Effector memory CD4-positive, alpha-beta T cell (primary cell): ENCODE measurements around the gene MGRN1.

Experiments used
- DNase-seq, 3 donors: peaks; one replicate each; pipeline ENCODE4 v3.0.0-alpha.2; 2020
- H3K27ac ChIP-seq: 2 replicates; pipeline ENCODE4 v1.7.0; 2013; ENCODE audit warnings: mild to moderate bottlenecking, low read length, moderate library complexity; ENCODE audit not compliant: insufficient read depth, poor library complexity, severe bottlenecking
- H3K27me3 ChIP-seq: replicated peaks from 2 replicates; pipeline ENCODE4 v1.7.0; 2013; ENCODE audit warnings: mild to moderate bottlenecking, low read length; ENCODE audit not compliant: insufficient read depth, control insufficient read depth, poor library complexity, severe bottlenecking
- H3K36me3 ChIP-seq: 2 replicates; pipeline ENCODE4 v1.7.0; 2013; ENCODE audit warnings: mild to moderate bottlenecking, low read length, moderate library complexity; ENCODE audit not compliant: control insufficient read depth, insufficient read depth
- H3K4me1 ChIP-seq: 2 replicates; pipeline ENCODE4 v1.7.0; 2013; ENCODE audit warnings: low read length, mild to moderate bottlenecking; ENCODE audit not compliant: control insufficient read depth, insufficient read depth, poor library complexity, severe bottlenecking
- H3K4me3 ChIP-seq: 2 replicates; pipeline ENCODE4 v1.7.0; 2013; ENCODE audit warnings: low read length, low read depth, mild to moderate bottlenecking; ENCODE audit not compliant: insufficient read depth, poor library complexity, severe bottlenecking
- H3K9me3 ChIP-seq: 2 replicates; pipeline ENCODE4 v1.7.0; 2013; ENCODE audit warnings: mild to moderate bottlenecking, low read length, moderate library complexity; ENCODE audit not compliant: control insufficient read depth
- total RNA-seq, 3 donors: gene quantifications; one replicate each; lab custom pipeline; 2026; lab: John Stamatoyannopoulos, UW

Gene MGRN1
- total RNA-seq, result 43.9 to 54.6 (median 46.1) reads per million in 3 donors

DNA sequence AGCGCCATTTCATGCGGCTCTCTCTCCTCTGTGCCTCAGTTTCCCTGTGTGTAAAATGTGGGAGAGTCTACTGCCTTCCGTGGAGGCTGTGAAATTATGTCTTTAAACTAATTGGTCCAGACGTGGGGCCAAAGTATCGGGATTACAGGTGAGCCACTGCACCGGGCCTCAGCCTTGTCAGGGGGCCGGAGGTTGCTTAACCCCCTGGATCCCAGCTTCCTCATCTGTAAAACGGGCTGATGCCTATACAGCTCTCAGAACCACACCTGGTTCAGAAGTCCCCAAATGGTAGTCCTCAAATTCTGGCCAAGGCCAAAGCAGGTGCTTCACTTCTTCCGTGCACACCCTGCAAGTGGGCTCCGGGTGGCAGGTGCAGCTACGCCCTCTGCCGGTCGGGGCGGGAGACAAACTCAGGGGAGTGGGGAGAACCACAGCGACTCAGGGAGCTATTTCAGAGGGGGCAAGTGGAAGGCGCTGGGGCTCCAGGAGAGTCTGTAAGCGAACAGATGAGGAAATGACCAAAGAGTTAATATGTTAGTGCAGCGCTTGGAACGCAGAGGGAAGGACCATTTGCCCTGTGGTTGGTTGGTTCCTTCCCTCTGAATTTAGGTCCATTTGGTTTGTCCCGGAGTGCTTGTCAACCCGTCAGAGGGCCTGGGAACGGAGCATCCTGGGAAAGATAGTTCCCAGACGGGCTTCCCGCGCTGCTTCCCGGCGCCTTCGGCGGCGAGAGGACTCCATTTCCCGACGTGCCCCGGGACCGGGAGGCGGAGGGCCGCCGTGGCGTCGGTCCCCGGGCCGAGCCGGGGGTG is at the start of gene MGRN1:
TSS of gene MGRN1 (plus strand) at position 812 of the 812 bp plus-strand sequence. CDS start 135 bp downstream, outside the sequence.
- peak within 1 kb of the TSS; percentile 88 for H3K27ac ChIP-seq
- peak within 1 kb of the TSS; percentile 90 for H3K4me3 ChIP-seq
- peaks cover 14% of the 10 kb centered on the region for H3K4me1 ChIP-seq
- H3K27me3 ChIP-seq, result no peaks in the 10 kb centered on the region
- H3K36me3 ChIP-seq, result no peaks in the 10 kb centered on the region
- H3K9me3 ChIP-seq, result no peaks in the 10 kb centered on the region
- peak; percentile 79 to 90 (median 87) for DNase-seq

DNA sequence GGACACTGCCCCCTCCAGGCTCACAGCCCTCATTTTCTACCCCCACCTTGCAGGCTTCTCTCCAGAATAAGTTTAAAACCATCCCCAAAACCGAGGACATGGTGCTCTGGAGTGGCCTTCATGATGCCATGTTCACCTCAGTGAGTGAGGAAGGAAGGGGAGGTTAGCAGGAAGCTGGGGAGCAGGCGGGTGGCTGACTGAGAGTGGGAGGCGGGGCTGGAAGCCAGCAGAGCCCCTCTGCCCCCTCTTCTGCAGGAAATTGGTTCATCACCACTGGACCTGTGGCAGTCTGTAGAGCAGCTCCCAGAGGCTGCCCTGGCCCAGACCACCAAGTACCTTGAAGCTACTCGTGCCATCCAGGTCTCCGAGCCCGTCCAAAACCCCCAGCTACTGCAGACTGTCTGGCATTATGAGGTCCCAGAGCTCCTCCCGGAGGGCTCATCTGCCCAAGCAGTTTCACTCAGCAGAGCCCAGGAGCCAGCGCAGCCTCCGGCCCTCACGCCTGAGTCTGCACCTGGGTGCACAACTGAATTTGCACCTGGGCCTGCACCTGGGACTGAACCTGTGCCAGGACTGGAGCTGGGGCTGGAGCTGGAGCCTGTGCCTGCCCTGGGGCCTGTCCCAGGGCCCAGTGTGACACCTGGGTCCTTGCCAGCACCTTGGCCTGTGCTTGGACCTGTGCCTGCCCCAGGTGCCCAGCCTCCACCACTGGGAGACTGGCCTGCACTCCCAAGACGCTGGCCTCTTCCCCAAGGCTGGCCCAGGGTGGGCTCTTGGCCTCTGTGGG is 49.5 kb upstream of the MGRN1 start:
- DNase-seq, result no peak
- Histone ChIP-seq H3K27ac (no peak overlapping the region), H3K9me3 (no peaks in the 10 kb centered on the region), H3K36me3 (no peaks in the 10 kb centered on the region), H3K27me3 (no peaks in the 10 kb centered on the region), H3K4me3 (no peak overlapping the region), H3K4me1 (peaks cover 3% of the 10 kb centered on the region)

DNA sequence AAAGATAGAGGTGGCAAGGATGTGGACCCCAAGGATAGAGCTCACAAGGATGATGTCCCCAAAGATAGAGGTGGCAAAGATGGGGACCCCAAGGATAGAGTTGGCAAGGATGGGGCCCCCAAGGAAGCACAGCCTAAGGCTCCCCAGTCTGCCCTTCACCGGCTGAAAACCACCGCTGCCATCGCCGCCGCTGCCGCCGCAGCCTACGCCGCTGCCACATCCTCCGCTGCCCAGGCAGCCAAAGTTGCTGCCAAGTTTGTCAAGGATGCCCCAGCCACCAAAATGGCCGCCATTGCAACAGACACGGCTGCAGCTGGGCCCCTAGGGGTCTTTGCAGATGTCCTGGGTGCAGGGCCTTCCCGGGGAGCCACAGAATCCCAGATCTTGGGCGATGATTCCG is 48.6 kb upstream of the MGRN1 start:
- H3K27ac ChIP-seq, result no peak overlapping the region
- H3K27me3 ChIP-seq, result no peaks in the 10 kb centered on the region
- H3K9me3 ChIP-seq, result no peaks in the 10 kb centered on the region
- no peak for DNase-seq
- H3K4me1 ChIP-seq, result peaks cover 3% of the 10 kb centered on the region
- no peak overlapping the region for H3K4me3 ChIP-seq
- H3K36me3 ChIP-seq, result no peaks in the 10 kb centered on the region

DNA sequence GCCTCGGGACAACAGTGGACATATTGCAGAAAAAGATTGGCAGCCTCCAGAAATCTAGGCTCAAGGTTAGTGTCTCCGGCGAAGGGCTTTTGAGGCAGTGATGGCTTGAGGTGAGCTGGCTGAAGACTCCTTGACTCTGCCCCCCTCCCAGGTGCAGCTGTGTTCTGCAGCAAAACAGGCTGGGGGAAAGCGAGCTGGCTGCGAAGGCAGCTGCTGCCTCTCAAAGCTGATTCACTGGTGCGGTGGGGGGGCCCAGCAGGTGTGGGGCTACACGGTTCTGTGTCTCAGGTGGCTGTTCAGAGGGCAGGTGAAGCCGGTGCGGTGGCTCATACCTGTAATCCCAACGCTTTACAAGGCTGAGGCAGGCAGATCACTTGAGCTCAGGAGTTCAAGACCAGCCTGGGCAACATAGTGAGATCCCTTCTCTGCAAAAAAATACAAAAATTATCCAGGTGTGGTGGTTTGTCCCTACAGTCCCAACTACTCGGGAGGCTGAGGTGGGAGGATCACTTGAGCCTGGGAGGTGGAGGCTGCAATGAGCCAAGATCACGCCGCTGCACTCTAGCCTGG is 45.6 kb upstream of the MGRN1 start:
- no peaks in the 10 kb centered on the region for H3K36me3 ChIP-seq
- no peak for DNase-seq
- H3K4me3 ChIP-seq, result no peak overlapping the region
- H3K27ac ChIP-seq, result no peak overlapping the region
- no peaks in the 10 kb centered on the region for H3K9me3 ChIP-seq
- H3K27me3 ChIP-seq, result no peaks in the 10 kb centered on the region
- H3K4me1 ChIP-seq, result peaks cover 3% of the 10 kb centered on the region

DNA sequence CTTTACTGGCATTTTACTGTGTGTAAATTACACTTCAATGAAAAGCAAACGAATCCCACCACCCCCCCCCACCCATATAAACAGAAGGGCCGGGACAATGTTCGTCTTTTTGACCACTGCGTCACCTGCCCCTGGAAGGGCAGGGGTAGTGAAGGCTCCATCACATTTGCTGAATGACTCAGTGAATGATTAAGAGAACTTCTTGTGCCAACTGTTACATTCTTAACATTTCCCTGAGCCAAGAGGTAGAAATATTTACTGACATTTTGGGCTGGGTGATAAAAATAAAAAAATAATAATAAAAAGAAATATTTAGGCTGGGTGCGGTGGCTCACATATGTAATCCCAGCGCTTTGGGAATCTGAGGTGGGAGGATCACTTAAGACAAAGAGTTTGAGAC is 44.4 kb upstream of the MGRN1 start:
- Histone ChIP-seq H3K9me3 (no peaks in the 10 kb centered on the region), H3K36me3 (no peaks in the 10 kb centered on the region), H3K4me3 (no peak overlapping the region), H3K27ac (no peak overlapping the region), H3K27me3 (no peaks in the 10 kb centered on the region), H3K4me1 (no peaks in the 10 kb centered on the region)
- DNase-seq, result no peak

DNA sequence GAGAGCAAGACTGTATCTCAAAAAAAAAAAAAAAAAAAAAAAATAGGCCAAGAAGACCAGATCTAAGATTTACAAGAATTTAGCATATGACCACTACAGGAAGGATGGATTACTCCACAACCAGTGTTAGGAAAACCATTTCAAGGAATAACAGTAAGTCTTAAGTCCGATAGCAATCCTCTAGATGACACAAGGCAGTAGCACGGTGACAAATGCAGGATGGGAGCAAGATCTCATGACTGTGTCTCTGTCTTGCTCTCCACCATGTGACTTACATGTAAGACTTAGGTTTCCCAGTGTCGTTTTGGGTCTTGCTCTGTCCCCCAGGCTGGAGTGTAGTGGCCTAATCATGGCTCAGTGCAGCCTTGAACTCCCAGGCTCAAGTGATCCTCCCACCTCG is 40.7 kb upstream of the MGRN1 start:
- Histone ChIP-seq H3K4me3 (no peak overlapping the region), H3K27me3 (no peaks in the 10 kb centered on the region), H3K36me3 (no peaks in the 10 kb centered on the region), H3K27ac (no peak overlapping the region), H3K4me1 (no peaks in the 10 kb centered on the region), H3K9me3 (no peaks in the 10 kb centered on the region)
- no peak for DNase-seq

DNA sequence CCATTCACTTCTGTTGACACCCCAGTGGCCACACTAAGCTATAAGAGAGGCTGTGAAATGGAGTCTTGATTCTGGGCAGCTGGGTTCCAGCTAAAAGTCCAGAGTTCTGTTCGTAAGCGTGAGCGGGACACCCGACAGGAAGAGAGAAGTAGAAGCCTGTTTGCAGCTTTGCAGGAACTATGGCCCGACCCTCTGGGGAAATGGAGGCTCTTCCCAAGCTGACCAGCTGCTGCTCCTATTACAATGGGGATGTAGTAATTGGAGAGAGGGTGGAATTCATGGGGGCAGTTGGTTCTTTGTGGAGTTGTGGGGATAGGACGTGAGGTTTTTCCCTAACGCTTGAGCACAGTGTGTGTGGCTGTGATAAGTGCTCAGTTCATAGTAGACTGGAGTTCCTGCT is 38.3 kb upstream of the MGRN1 start:
- no peak overlapping the region for H3K4me3 ChIP-seq
- DNase-seq, result no peak
- H3K9me3 ChIP-seq, result no peaks in the 10 kb centered on the region
- H3K27me3 ChIP-seq, result no peaks in the 10 kb centered on the region
- H3K27ac ChIP-seq, result no peak overlapping the region
- no peaks in the 10 kb centered on the region for H3K4me1 ChIP-seq
- no peaks in the 10 kb centered on the region for H3K36me3 ChIP-seq

DNA sequence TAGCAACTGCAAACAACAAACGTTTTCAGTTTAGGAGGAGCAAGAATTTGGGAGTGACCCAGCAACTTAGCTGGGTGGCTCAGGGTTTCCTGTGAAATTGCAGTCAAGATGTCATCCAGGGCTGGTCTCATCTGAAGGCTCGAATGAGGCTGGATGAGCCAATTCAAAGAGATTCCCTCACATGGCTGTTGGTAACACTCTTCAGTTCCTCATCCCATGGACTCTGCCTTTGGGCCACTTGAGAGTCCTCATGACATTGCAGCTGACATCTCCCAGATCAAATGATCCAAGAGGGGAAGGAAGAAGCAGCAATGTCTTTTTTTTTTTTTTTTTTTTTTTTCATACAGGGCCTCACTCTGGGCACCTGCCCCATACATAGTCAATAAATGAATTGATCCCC is 36.2 kb upstream of the MGRN1 start:
- no peaks in the 10 kb centered on the region for H3K4me1 ChIP-seq
- no peaks in the 10 kb centered on the region for H3K9me3 ChIP-seq
- H3K36me3 ChIP-seq, result no peaks in the 10 kb centered on the region
- no peak for DNase-seq
- no peaks in the 10 kb centered on the region for H3K27me3 ChIP-seq
- H3K27ac ChIP-seq, result no peak overlapping the region
- no peak overlapping the region for H3K4me3 ChIP-seq

- no peak for DNase-seq
- Histone ChIP-seq H3K4me3 (no peak overlapping the region), H3K4me1 (no peaks in the 10 kb centered on the region), H3K36me3 (no peaks in the 10 kb centered on the region), H3K27ac (no peak overlapping the region), H3K9me3 (no peaks in the 10 kb centered on the region), H3K27me3 (no peaks in the 10 kb centered on the region)
Observed at GRCh38 chr16:4588961-4589360, 35.7 kb upstream of the MGRN1 start.

DNA sequence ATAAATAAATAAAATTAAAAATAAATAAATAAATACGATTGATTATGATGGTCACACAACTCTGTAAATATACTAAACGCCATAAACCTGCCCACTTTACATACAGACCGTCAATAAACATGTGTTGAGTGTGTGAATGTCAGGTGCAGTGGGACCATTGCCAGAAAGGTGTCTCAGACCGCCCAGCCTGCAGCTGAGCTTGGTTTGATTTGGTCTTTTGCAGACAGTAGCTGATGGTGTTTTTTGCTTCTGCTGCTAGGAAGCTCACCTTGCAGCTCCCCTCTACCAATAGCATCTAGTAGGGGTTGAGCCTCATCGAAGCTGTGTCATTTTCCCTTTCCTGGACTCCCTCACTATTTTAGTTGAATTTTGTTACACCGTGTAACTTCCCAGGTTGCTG is 33.4 kb upstream of the MGRN1 start:
- Histone ChIP-seq H3K4me3 (no peak overlapping the region), H3K9me3 (no peaks in the 10 kb centered on the region), H3K36me3 (no peaks in the 10 kb centered on the region), H3K27me3 (no peaks in the 10 kb centered on the region), H3K4me1 (no peaks in the 10 kb centered on the region), H3K27ac (no peak overlapping the region)
- DNase-seq, result no peak
